Measurements from ENCODE around the gene KIF13A. TPM values are rescaled to one million over a fixed set of nuclear protein-coding genes. Genes with fewer than 3 reads are reported as not detected.
A peak's percentile ranks its signal among the peaks of the same experiment; 100 is the strongest.

KIF13A gene
- total and polyA plus RNA-seq, 2 experiments from 2014 or later = 8.4 to 28.2 TPM

- TF ChIP-seq JUNB (IDR thresholded peaks at IDR 0.05; ENCODE audit: unreplicated experiment) (no peak), CTCF (conservative IDR thresholded peaks at IDR 0.05; ENCODE audit: low read depth in 2 of 2) (no peak)
Measured at GRCh38 chr6:17994019-17994418, 6.6 kb upstream of the KIF13A start (continued).

- no peaks in the 10 kb centered on the region for H3K9me3 Mint-ChIP-seq
- Histone ChIP-seq H3K36me3 (ENCODE audit: insufficient read depth) (no peaks in the 10 kb centered on the region), H3K27me3 (ENCODE audit: insufficient read depth) (peaks cover 13% of the 10 kb centered on the region), H3K4me2 (peak overlapping the region; percentile 89), H3K79me2 (replicated peaks; ENCODE audit: insufficient read depth) (peaks cover 35% of the 10 kb centered on the region), H3K4me1 (ENCODE audit: insufficient read depth) (peaks cover 35% of the 10 kb centered on the region), H2AFZ (peak overlapping the region; percentile 93), H3K27ac (ENCODE audit: low read depth) (peak overlapping the region; percentile 77; the same call in 1 of the 2 replicates), H3K4me3 (peak overlapping the region; percentile 83), H3K9me2 (ENCODE audit: insufficient read depth) (no peaks in the 10 kb centered on the region), H3F3A (replicated peaks; ENCODE audit: low read depth) (0 out of 2 replicates have a peak, but pooled peaks cover 5% of the 10 kb centered on the region), H4K20me1 (replicated peaks; ENCODE audit: insufficient read depth) (peaks cover 5% of the 10 kb centered on the region; the same call in 1 of the 2 replicates)
- H3K27me3 Mint-ChIP-seq (ENCODE audit: insufficient read depth, low read depth, poor library complexity) = peaks cover 5% of the 10 kb centered on the region
- DNase-seq (ENCODE audit: low spot score) = no peak
- peak overlapping the region; percentile 60; the same call in 1 of the 2 replicates for H3K27ac Mint-ChIP-seq
- no peak for ATAC-seq
- H3K4me1 Mint-ChIP-seq = peaks cover 32% of the 10 kb centered on the region
- peak overlapping the region; percentile 93 for H3K4me3 Mint-ChIP-seq
- H3K36me3 Mint-ChIP-seq (ENCODE audit: low read depth) = no peaks in the 10 kb centered on the region; the same call in 1 of the 3 replicates
- TF ChIP-seq CTCF (conservative IDR thresholded peaks at IDR 0.05; ENCODE audit: low read depth in 2 of 2) (no peak), ZNF114 (CRISPR knock-in tag; IDR thresholded peaks at IDR 0.05) (no peak), NANOG (IDR thresholded peaks at IDR 0.05; ENCODE audit: borderline replicate concordance) (no peak), STAT1 (IDR thresholded peaks at IDR 0.05; ENCODE audit: unreplicated experiment) (no peak), EZH2 (IDR thresholded peaks at IDR 0.05; ENCODE audit: low read depth, unreplicated experiment) (no peak), ZNF331 (CRISPR knock-in tag; IDR thresholded peaks at IDR 0.05; ENCODE audit: low read depth) (no peak), ETS1 (IDR thresholded peaks at IDR 0.05) (no peak), POLR2AphosphoS5 (IDR thresholded peaks at IDR 0.05; ENCODE audit: low read depth) (no peak), JUNB (IDR thresholded peaks at IDR 0.05; ENCODE audit: unreplicated experiment) (no peak)
- TF ChIP-seq, protein P1, sequence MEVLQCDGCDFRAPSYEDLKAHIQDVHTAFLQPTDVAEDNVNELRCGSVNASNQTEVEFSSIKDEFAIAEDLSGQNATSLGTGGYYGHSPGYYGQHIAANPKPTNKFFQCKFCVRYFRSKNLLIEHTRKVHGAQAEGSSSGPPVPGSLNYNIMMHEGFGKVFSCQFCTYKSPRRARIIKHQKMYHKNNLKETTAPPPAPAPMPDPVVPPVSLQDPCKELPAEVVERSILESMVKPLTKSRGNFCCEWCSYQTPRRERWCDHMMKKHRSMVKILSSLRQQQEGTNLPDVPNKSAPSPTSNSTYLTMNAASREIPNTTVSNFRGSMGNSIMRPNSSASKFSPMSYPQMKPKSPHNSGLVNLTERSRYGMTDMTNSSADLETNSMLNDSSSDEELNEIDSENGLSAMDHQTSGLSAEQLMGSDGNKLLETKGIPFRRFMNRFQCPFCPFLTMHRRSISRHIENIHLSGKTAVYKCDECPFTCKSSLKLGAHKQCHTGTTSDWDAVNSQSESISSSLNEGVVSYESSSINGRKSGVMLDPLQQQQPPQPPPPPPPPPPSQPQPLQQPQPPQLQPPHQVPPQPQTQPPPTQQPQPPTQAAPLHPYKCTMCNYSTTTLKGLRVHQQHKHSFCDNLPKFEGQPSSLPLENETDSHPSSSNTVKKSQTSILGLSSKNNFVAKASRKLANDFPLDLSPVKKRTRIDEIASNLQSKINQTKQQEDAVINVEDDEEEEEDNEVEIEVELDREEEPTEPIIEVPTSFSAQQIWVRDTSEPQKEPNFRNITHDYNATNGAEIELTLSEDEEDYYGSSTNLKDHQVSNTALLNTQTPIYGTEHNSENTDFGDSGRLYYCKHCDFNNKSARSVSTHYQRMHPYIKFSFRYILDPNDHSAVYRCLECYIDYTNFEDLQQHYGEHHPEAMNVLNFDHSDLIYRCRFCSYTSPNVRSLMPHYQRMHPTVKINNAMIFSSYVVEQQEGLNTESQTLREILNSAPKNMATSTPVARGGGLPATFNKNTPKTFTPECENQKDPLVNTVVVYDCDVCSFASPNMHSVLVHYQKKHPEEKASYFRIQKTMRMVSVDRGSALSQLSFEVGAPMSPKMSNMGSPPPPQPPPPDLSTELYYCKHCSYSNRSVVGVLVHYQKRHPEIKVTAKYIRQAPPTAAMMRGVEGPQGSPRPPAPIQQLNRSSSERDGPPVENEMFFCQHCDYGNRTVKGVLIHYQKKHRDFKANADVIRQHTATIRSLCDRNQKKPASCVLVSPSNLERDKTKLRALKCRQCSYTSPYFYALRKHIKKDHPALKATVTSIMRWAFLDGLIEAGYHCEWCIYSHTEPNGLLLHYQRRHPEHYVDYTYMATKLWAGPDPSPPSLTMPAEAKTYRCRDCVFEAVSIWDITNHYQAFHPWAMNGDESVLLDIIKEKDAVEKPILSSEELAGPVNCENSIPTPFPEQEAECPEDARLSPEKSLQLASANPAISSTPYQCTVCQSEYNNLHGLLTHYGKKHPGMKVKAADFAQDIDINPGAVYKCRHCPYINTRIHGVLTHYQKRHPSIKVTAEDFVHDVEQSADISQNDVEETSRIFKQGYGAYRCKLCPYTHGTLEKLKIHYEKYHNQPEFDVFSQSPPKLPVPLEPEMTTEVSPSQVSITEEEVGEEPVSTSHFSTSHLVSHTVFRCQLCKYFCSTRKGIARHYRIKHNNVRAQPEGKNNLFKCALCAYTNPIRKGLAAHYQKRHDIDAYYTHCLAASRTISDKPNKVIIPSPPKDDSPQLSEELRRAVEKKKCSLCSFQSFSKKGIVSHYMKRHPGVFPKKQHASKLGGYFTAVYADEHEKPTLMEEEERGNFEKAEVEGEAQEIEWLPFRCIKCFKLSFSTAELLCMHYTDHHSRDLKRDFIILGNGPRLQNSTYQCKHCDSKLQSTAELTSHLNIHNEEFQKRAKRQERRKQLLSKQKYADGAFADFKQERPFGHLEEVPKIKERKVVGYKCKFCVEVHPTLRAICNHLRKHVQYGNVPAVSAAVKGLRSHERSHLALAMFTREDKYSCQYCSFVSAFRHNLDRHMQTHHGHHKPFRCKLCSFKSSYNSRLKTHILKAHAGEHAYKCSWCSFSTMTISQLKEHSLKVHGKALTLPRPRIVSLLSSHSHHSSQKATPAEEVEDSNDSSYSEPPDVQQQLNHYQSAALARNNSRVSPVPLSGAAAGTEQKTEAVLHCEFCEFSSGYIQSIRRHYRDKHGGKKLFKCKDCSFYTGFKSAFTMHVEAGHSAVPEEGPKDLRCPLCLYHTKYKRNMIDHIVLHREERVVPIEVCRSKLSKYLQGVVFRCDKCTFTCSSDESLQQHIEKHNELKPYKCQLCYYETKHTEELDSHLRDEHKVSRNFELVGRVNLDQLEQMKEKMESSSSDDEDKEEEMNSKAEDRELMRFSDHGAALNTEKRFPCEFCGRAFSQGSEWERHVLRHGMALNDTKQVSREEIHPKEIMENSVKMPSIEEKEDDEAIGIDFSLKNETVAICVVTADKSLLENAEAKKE (CRISPR knock-in tag; IDR thresholded peaks at IDR 0.05) = no peak
Measured at GRCh38 chr6:17988422-17988944, 1.0 kb upstream of the KIF13A start.

All from GM23338 (cell line).